ENCODE results near the gene NMT1.

- TF ChIP-seq POLR2A (IDR thresholded peaks at IDR 0.05) (no peak), CTCF (IDR thresholded peaks at IDR 0.05) (no peak)
These were observed 82.1 kb downstream of the NMT1 start for GRCh38 chr17:45143094-45143670.
